DMS53 treated with DMSO at 0.1 percent for 48 hours (cell line): ENCODE measurements around the gene LRRC36.

Source experiments
- DNase-seq: peaks from one replicate; lab custom pipeline; 2025; ENCODE audit not compliant: unreplicated experiment; lab: John Stamatoyannopoulos, UW

LRRC36 gene

GRCh38 chr16:67388591-67388990 lies 62.0 kb downstream of the LRRC36 start:
- no peak for DNase-seq

- DNase-seq: no peak
These were observed 63.5 kb downstream of the LRRC36 start for GRCh38 chr16:67389911-67390815.

- no peak for DNase-seq
These were observed 64.3 kb downstream of the LRRC36 start for GRCh38 chr16:67390816-67391423.

GRCh38 chr16:67391424-67392300 lies 65.0 kb downstream of the LRRC36 start:
- DNase-seq: no peak

- DNase-seq: no peak
These were observed 65.9 kb downstream of the LRRC36 start for GRCh38 chr16:67392301-67393059.

GRCh38 chr16:67393111-67393787 lies 66.6 kb downstream of the LRRC36 start, which contains the start of gene TPPP3:
TPPP3 (minus strand) TSS chr16:67393498; CDS start chr16:67391111, 2,387 bp downstream.
- DNase-seq: peak; percentile 57

- DNase-seq: no peak
These were observed 67.2 kb downstream of the LRRC36 start for GRCh38 chr16:67393788-67394154.

GRCh38 chr16:67394155-67395104 lies 67.8 kb downstream of the LRRC36 start:
- DNase-seq: no peak

GRCh38 chr16:67395105-67395457 lies 68.5 kb downstream of the LRRC36 start:
- no peak for DNase-seq

- DNase-seq: peak; percentile 7
These were observed 69.0 kb downstream of the LRRC36 start for GRCh38 chr16:67395458-67396158.

- DNase-seq: peak; percentile 58
These were observed 69.8 kb downstream of the LRRC36 start for GRCh38 chr16:67396159-67397035.

GRCh38 chr16:67397036-67397801 lies 70.6 kb downstream of the LRRC36 start:
- DNase-seq: no peak

GRCh38 chr16:67397812-67398545 lies 71.4 kb downstream of the LRRC36 start:
- no peak for DNase-seq

GRCh38 chr16:67398546-67399217 lies 72.1 kb downstream of the LRRC36 start:
- DNase-seq: no peak

- no peak for DNase-seq
These were observed 72.7 kb downstream of the LRRC36 start for GRCh38 chr16:67399218-67399733.
